ENCODE results near the gene TUBA4B. TPM values are rescaled to one million over a fixed set of nuclear protein-coding genes. Genes with fewer than 3 reads are reported as not detected.

TUBA4B gene
- total RNA-seq, 1 donor from 2014 or later: 3.5 TPM

DNA sequence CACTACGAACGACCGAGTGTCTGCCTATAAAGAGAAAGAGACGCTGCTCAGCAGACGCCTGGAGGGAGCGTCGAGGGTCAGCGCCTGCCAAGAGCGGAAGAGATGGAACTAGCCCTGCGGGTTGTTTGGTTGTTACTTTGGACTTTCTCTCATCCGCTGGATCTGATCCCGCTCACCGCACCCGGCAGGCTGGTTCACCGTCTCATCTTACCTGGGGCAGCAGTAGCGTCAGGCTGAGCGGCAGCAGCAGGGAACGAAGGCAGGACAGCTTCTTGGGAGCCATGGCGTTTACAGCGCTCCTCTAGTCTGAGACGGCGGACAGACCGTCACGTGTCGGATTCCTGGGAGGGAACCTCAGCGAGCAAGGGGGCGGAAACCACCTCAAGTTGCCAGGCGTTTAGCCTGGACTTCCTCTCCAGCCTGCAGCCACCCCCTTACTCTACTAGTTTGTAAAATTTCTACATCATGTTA is 9.7 kb upstream of the TUBA4B start:
- Histone ChIP-seq H3K4me1 (peaks cover 37% of the 10 kb centered on the region), H3K27me3 (ENCODE audit: low read depth) (no peaks in the 10 kb centered on the region), H3K9me3 (no peaks in the 10 kb centered on the region), H3K36me3 (peaks cover 31% of the 10 kb centered on the region), H3K27ac (peak overlapping the region; percentile 6), H3K4me3 (peak overlapping the region; percentile 41)
- intact Hi-C loops (cut with DNase I): no loop called here
- peak in 1 of 2 donors; percentile 45 for ATAC-seq
- DNase-seq: peak; percentile 79
- TF ChIP-seq, protein P1, sequence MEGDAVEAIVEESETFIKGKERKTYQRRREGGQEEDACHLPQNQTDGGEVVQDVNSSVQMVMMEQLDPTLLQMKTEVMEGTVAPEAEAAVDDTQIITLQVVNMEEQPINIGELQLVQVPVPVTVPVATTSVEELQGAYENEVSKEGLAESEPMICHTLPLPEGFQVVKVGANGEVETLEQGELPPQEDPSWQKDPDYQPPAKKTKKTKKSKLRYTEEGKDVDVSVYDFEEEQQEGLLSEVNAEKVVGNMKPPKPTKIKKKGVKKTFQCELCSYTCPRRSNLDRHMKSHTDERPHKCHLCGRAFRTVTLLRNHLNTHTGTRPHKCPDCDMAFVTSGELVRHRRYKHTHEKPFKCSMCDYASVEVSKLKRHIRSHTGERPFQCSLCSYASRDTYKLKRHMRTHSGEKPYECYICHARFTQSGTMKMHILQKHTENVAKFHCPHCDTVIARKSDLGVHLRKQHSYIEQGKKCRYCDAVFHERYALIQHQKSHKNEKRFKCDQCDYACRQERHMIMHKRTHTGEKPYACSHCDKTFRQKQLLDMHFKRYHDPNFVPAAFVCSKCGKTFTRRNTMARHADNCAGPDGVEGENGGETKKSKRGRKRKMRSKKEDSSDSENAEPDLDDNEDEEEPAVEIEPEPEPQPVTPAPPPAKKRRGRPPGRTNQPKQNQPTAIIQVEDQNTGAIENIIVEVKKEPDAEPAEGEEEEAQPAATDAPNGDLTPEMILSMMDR (IDR thresholded peaks at IDR 0.05): no peak

DNA sequence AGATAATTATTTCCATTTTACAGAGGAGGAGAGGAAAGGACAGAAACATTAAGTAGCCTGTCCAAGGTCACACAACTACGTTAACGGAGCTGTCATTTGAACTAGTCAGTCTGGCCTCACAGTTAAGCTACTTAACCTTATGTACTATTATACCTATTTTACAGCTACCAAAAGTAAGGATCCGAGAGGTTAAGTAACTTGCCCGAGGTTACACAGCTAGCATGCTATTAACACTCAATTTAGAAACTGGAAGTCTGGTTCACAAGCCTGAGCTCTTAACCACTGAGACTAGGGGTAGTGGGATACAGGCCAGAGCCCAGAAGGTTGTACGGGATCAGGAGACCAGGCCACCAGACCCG is 8.3 kb upstream of the TUBA4B start:
- Histone ChIP-seq H3K4me1 (peaks cover 52% of the 10 kb centered on the region), H3K27me3 (ENCODE audit: low read depth) (no peaks in the 10 kb centered on the region), H3K36me3 (peaks cover 20% of the 10 kb centered on the region), H3K4me3 (peak overlapping the region; percentile 97), H3K9me3 (no peaks in the 10 kb centered on the region), H3K27ac (peak overlapping the region; percentile 98)
- intact Hi-C loops (cut with DNase I): no loop called here
- TF ChIP-seq, protein P1 (IDR thresholded peaks at IDR 0.05): no peak
- no peak for ATAC-seq
- DNase-seq: no peak

DNA sequence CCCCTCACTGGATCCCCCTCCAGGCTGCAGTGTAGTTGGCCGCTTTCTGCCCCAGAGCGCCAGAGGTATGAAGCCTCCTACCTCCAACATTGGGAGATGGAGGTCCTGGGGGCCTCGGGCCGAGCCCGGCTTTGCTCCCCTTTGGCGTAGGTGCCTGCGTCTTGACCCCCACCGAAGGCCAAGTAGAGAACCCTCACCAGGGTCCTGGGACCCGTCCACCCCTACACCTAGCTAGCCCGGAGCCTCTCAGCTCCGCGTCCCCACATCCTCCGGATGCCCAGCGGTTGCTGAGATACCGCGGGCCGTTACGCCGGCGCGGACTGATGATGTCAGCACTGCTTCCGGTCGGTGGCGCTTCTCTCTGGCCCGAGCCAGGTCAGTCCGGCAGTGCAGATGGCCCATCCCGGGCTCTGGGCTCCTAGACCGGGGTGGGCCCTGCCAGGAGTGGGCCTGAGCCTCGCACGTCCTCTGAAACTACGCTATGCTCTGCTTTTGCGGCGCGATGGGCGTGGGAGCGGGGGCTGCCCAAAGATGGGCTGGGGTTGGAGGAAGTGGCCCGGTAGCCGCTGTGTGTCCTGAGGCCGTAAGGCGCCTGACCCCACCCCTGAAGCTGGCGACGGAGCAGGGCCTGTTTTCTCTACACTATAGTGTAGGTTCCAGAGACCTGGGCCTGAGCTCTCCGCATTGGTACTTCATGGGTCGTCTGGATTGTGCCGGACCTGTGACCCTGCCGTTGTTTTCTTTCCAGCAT is 7.7 kb upstream of the TUBA4B start, which contains the start of the genes GLB1L and STK16:
GLB1L (minus strand) TSS at position 297 of the 751 bp plus-strand sequence. CDS start 1,871 bp downstream, outside the sequence.
STK16 (plus strand) TSS at position 332 of the 751 bp plus-strand sequence. CDS start 521 bp downstream, outside the sequence.
- H3K4me3 ChIP-seq: peak within 1 kb of the TSS; percentile 97
- TF ChIP-seq, protein P1 (IDR thresholded peaks at IDR 0.05): no peak
- H3K9me3 ChIP-seq: no peaks in the 10 kb centered on the region
- peak; percentile 97 for DNase-seq
- peak within 1 kb of the TSS; percentile 98 for H3K27ac ChIP-seq
- H3K36me3 ChIP-seq: peaks cover 19% of the 10 kb centered on the region
- H3K27me3 ChIP-seq (ENCODE audit: low read depth): no peaks in the 10 kb centered on the region
- peaks cover 57% of the 10 kb centered on the region for H3K4me1 ChIP-seq
- intact Hi-C loops (cut with DNase I): no loop called here
- ATAC-seq: peak; percentile 91 to 94

DNA sequence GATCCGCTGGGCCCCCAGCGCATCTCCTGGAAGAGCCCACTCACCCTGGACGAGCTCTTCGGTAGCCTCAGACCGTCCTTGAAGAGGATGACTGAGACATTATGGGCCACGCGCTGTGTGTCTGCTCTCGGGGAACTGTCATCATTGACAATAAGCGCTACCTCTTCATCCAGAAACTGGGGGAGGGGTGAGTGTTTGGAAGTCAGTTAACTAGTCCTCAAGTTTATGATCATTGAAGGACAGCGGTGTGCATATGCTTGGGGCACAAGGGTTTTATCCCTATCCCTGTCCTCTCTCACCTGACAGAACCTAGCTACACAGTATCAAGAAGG is 7.2 kb upstream of the TUBA4B start:
- Histone ChIP-seq H3K4me3 (peak overlapping the region; percentile 97), H3K9me3 (no peaks in the 10 kb centered on the region), H3K27me3 (ENCODE audit: low read depth) (no peaks in the 10 kb centered on the region), H3K36me3 (peaks cover 24% of the 10 kb centered on the region), H3K4me1 (peaks cover 63% of the 10 kb centered on the region), H3K27ac (peak overlapping the region; percentile 98)
- DNase-seq: no peak
- TF ChIP-seq, protein P1 (IDR thresholded peaks at IDR 0.05): no peak
- ATAC-seq: no peak
- intact Hi-C loops (cut with DNase I): no loop called here

DNA sequence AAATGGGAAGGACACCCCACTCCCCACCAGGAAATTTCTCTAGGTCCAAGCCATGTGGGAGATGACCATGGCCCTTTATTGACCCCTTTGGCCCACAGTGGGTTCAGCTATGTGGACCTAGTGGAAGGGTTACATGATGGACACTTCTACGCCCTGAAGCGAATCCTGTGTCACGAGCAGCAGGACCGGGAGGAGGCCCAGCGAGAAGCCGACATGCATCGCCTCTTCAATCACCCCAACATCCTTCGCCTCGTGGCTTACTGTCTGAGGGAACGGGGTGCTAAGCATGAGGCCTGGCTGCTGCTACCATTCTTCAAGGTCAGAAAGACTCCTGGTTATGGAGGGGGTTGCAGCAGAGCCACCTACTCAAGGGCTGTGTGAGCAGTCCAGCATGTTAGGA is 6.5 kb upstream of the TUBA4B start:
- H3K27ac ChIP-seq: peak overlapping the region; percentile 98
- no peaks in the 10 kb centered on the region for H3K27me3 ChIP-seq (ENCODE audit: low read depth)
- H3K4me1 ChIP-seq: peaks cover 67% of the 10 kb centered on the region
- intact Hi-C loops (cut with DNase I): no loop called here
- TF ChIP-seq, protein P1 (IDR thresholded peaks at IDR 0.05): no peak
- H3K4me3 ChIP-seq: no peak overlapping the region
- no peaks in the 10 kb centered on the region for H3K9me3 ChIP-seq
- ATAC-seq: no peak
- no peak for DNase-seq
- H3K36me3 ChIP-seq: peaks cover 28% of the 10 kb centered on the region
